SK-N-MC (cell line): ENCODE data around the gene SLC18A3.

Experiments used
- EZH2 ChIP-seq: fragments of 200-600 bp; sonication (generic); IDR thresholded peaks from one replicate; pipeline ENCODE4 v1.6.1; 2017; ENCODE audit warnings: antibody characterized with exemption
- POLR2AphosphoS5 ChIP-seq: IDR thresholded peaks from 2 replicates; pipeline ENCODE4 v1.6.1; 2012; ENCODE audit warnings: mild to moderate bottlenecking, low read depth, low read length, borderline replicate concordance

DNA sequence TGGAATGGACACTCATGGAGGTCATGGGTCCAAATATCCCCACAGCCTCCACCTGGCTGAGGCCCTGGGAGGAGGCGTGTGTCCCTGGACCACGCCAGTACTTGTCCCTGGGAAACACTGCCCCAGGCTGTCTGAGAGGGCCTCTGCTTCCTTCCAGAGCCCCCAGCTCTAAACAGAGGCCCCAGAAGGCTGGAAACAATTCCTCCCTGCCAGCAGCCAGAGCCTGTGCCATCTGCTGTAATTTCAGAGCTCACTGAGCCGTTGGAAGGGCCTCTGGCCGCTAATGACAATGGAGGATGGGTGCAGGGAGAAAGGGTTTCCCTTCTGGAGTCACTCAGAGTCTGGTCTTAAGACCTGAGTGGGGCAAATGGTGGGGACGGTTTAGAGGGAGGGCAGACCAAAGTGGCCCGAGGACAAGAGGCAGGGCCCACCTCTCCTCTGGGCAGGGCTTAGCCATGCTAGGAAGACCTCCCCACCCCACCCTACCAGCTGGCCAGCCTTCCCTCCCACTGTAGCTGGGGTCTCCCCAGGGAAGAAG, 10.8 kb downstream of the SLC18A3 start:
- TF ChIP-seq POLR2AphosphoS5 (no peak), EZH2 (no peak)
